Sciatic nerve (tissue), 2 donors: ENCODE data around the gene MLYCD. TPM values are rescaled to one million over a fixed set of nuclear protein-coding genes. Genes with fewer than 3 reads are reported as not detected.
"Not testable (repeated sequence)": the region's sequence is repeated elsewhere in the genome, so short reads cannot be mapped to it uniquely, and the experiment has no call there.

Source experiments
- ATAC-seq: fragments of 200-7000 bp; cut with Tn5 transposase; one replicate; pipeline ENCODE4 v1.9.1; 2020; ENCODE audit warnings: mild to moderate bottlenecking, moderate library complexity
- DNase-seq: peaks from one replicate; pipeline ENCODE4 v3.0.0-alpha.2; 2020; ENCODE audit warnings: low spot score
- intact Hi-C: fragments of 100-400 bp; cut with DNase I; formaldehyde crosslinking; loops from one replicate; pipeline ENCODE4 v1.14.2; 2022
- total RNA-seq: library from RNA; stranded (reverse); fragmentation: NEBNext Ultra II Directional; extraction: Animal tissue kit (Norgen Biotek cat#: 25700); gene quantifications from one replicate; pipeline ENCODE4 v1.2.1, GENCODE V29; 2021
- donor health status: DM: no; HTN: no; CAD: no.
- donor health status: DM: no; HTN: no; CAD: no.

MLYCD gene
- total RNA-seq, 1 donor from 2014 or later: 8.2 TPM

- intact Hi-C loops: no loop called here
These were observed 50.7 kb downstream of the MLYCD start for GRCh38 chr16:83949724-83950001.

GRCh38 chr16:83950862-83951399, 52.0 kb downstream of the MLYCD start:
- ATAC-seq, DNase-seq, intact Hi-C loops: not testable (repeated sequence)

More at GRCh38 chr16:83949724-83950001, 50.7 kb downstream of the MLYCD start:
- DNase-seq (no peak), ATAC-seq (no peak)

- intact Hi-C loops: no loop called here
- no peak for ATAC-seq
These were observed 52.6 kb downstream of the MLYCD start for GRCh38 chr16:83951544-83951943.

GRCh38 chr16:83952587-83952939, 53.6 kb downstream of the MLYCD start:
- ATAC-seq (no peak), DNase-seq (no peak)
- intact Hi-C loops: no loop called here

More at GRCh38 chr16:83951544-83951943, 52.6 kb downstream of the MLYCD start:
- DNase-seq: no peak

- ATAC-seq (peak; percentile 95), DNase-seq (peak; percentile 97)
- intact Hi-C loops: no loop called here
These were observed 54.3 kb downstream of the MLYCD start, which contains the start of gene OSGIN1 for GRCh38 chr16:83952940-83953795. OSGIN1 (plus strand) TSS chr16:83953240; CDS start chr16:83957672, 4,432 bp downstream.

GRCh38 chr16:83953796-83954576, 55.1 kb downstream of the MLYCD start:
- DNase-seq (no peak), ATAC-seq (peak; percentile 5)
- intact Hi-C loops: no loop called here

GRCh38 chr16:83954577-83955016, 55.7 kb downstream of the MLYCD start:
- ATAC-seq: peak; percentile 6
- intact Hi-C loops: loop anchor here (5.0 kb wide), 1 partner anchor 233 kb away; the partner anchor contains the start of gene TAF1C
- DNase-seq: no peak

GRCh38 chr16:83955218-83956130, 56.6 kb downstream of the MLYCD start:
- intact Hi-C loops: loop anchor here (5.0 kb wide), 1 partner anchor 232 kb away; the partner anchor contains the start of gene TAF1C
- ATAC-seq (no peak), DNase-seq (peak; percentile 70)

- ATAC-seq (no peak), DNase-seq (peak; percentile 82)
- intact Hi-C loops: loop anchor here (5.0 kb wide), 1 partner anchor 231 kb away; the partner anchor contains the start of gene TAF1C
These were observed 57.7 kb downstream of the MLYCD start for GRCh38 chr16:83956336-83957289.

- no peak for DNase-seq
- no peak for ATAC-seq
- intact Hi-C loops: loop anchor here (5.0 kb wide), 1 partner anchor 230 kb away; the partner anchor contains the start of gene TAF1C
These were observed 58.5 kb downstream of the MLYCD start for GRCh38 chr16:83957296-83957855.

- intact Hi-C loops: loop anchor here (5.0 kb wide), 1 partner anchor 229 kb away; the partner anchor contains the start of gene TAF1C
- ATAC-seq (no peak), DNase-seq (no peak)
These were observed 59.4 kb downstream of the MLYCD start for GRCh38 chr16:83958137-83958845.

- ATAC-seq (no peak), DNase-seq (no peak)
- intact Hi-C loops: loop anchor here (5.0 kb wide), 1 partner anchor 228 kb away; the partner anchor contains the start of gene TAF1C
These were observed 60.1 kb downstream of the MLYCD start for GRCh38 chr16:83958846-83959565.

GRCh38 chr16:83959656-83960434, 60.9 kb downstream of the MLYCD start:
- DNase-seq: no peak
- ATAC-seq: no peak
- intact Hi-C loops: loop anchor here (5.0 to 10.0 kb wide), 2 partner anchors 227 to 525 kb away; partner anchors contain the start of gene TAF1C

GRCh38 chr16:83960521-83961249, 61.8 kb downstream of the MLYCD start:
- intact Hi-C loops: loop anchor here (10.0 kb wide), 1 partner anchor 524 kb away; no protein-coding TSS in a partner anchor
- ATAC-seq (no peak), DNase-seq (no peak)
